Ovary (tissue), 3 donors: ENCODE data around the gene PSMD11.

Experiments
- CTCF ChIP-seq, 3 donors: fragments of 450-650 bp in 2 of 3; fragments of 200-600 bp in 1 of 3; IDR thresholded peaks; one replicate each; pipeline versions ENCODE4 v1.5.1 to v1.8.0; 2016 to 2022; ENCODE audit warnings: antibody characterized with exemption in 3 of 3, mild to moderate bottlenecking in 1 of 3
- EP300 ChIP-seq: sonication (generic); formaldehyde crosslinking; IDR thresholded peaks from one replicate; pipeline ENCODE4 v1.6.1; 2017; ENCODE audit warnings: antibody characterized with exemption
- POLR2A ChIP-seq: fragments of 450-650 bp; IDR thresholded peaks from one replicate; pipeline ENCODE4 v1.6.1; 2017; ENCODE audit warnings: antibody characterized with exemption, mild to moderate bottlenecking, moderate library complexity
- donor health status: DM: no; HTN: no; CAD: no.

- no peak for TF ChIP-seq CTCF (IDR thresholded peaks at IDR 0.05)
- no peak for TF ChIP-seq POLR2A
- TF ChIP-seq EP300 = no peak
Observed at GRCh38 chr17:32525122-32525521, 80.8 kb downstream of the PSMD11 start.
